ENCODE results near the gene RNF151. TPM values are rescaled to one million over a fixed set of nuclear protein-coding genes. Genes with fewer than 3 reads are reported as not detected.

RNF151 gene
- polyA plus RNA-seq, 2 of the 4 experiments (the other 2 are of a cell fraction) = not detected

DNA sequence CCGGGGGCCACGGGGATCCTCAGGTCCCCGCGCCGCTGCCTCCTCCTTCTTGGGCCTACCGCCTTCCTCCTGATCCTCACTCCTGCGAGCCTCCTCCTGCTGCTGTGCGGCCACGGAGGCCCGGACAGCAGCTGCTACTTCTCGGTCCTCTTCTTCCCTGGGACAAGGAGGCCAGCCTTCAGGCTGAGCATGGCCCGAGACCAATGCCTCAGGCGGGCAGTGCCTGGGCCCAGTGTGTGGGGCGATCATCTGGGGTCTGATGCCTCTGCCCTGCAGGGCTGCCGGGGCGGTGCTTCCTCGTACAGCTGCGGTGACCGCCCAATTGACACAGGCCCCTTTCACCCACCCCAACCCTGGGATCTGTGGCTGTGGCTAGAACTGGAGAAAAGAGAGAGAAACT lies 34.4 kb downstream of the RNF151 start:
- no peaks in the 10 kb centered on the region for H3K9me3 ChIP-seq
- no peak overlapping the region for H3K4me2 ChIP-seq
- FAIRE-seq (no peak), DNase-seq (ENCODE audit: low read depth in 1 of 2, low spot score in 1 of 2) (no peak), ATAC-seq (no peak)
- no peak overlapping the region for H3K4me3 ChIP-seq
- ChIA-PET POLR2A (no interaction called here), CTCF (interaction anchor here (0.9 to 11.3 kb wide), 4 partner anchors 12 to 139 kb away, joined by 3 to 196 read pairs (median 42); partner anchors contain the start of genes GFER, NOXO1 and SYNGR3)
- 96% methylated on average over 18 of the region's 19 CpGs for WGBS (ENCODE audit: missing lambda C conversion rate)
- no peak overlapping the region for H3K27ac ChIP-seq
- TF ChIP-seq, protein P1, sequence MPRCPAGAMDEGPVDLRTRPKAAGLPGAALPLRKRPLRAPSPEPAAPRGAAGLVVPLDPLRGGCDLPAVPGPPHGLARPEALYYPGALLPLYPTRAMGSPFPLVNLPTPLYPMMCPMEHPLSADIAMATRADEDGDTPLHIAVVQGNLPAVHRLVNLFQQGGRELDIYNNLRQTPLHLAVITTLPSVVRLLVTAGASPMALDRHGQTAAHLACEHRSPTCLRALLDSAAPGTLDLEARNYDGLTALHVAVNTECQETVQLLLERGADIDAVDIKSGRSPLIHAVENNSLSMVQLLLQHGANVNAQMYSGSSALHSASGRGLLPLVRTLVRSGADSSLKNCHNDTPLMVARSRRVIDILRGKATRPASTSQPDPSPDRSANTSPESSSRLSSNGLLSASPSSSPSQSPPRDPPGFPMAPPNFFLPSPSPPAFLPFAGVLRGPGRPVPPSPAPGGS (IDR thresholded peaks at IDR 0.05) = no peak
- TF ChIP-seq ATOH8 (CRISPR knock-in tag; IDR thresholded peaks at IDR 0.05; ENCODE audit: low read depth) (no peak), SREBF2 (IDR thresholded peaks at IDR 0.05) (no peak), SMC3 (IDR thresholded peaks at IDR 0.05) (no peak), ZSCAN20 (CRISPR knock-in tag; IDR thresholded peaks at IDR 0.05) (no peak), TFCP2L1 (CRISPR knock-in tag; IDR thresholded peaks at IDR 0.05) (no peak), HOXB5 (CRISPR knock-in tag; IDR thresholded peaks at IDR 0.05) (no peak), FOXS1 (CRISPR knock-in tag; IDR thresholded peaks at IDR 0.05) (no peak), CEBPB (IDR thresholded peaks at IDR 0.05) (no peak), MAZ (IDR thresholded peaks at IDR 0.05; ENCODE audit: borderline replicate concordance, low read depth, low read length) (no peak), FOSB (CRISPR knock-in tag; IDR thresholded peaks at IDR 0.05) (no peak)
- TF ChIP-seq, protein P2, sequence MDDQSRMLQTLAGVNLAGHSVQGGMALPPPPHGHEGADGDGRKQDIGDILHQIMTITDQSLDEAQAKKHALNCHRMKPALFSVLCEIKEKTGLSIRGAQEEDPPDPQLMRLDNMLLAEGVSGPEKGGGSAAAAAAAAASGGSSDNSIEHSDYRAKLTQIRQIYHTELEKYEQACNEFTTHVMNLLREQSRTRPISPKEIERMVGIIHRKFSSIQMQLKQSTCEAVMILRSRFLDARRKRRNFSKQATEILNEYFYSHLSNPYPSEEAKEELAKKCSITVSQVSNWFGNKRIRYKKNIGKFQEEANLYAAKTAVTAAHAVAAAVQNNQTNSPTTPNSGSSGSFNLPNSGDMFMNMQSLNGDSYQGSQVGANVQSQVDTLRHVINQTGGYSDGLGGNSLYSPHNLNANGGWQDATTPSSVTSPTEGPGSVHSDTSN (IDR thresholded peaks at IDR 0.05) = no peak
- peaks cover 53% of the 10 kb centered on the region for H3K4me1 ChIP-seq

GRCh38 chr16:2001456-2002355 lies 35.0 kb downstream of the RNF151 start:
- FAIRE-seq (no peak), ATAC-seq (no peak), DNase-seq (ENCODE audit: low read depth in 1 of 2, low spot score in 1 of 2) (no peak)
- ChIA-PET POLR2A (no interaction called here), CTCF (interaction anchor here (0.9 to 11.3 kb wide), 8 partner anchors 13 to 144 kb away, joined by 3 to 196 read pairs (median 10); partner anchors contain the start of genes GFER, NOXO1, RAB26 and SYNGR3)
- no peak overlapping the region for H3K4me2 ChIP-seq
- no peak overlapping the region for H3K4me3 ChIP-seq
- TF ChIP-seq BHLHE40 (IDR thresholded peaks at IDR 0.05; ENCODE audit: low read depth, low read length) = no peak
- no peak for TF ChIP-seq KDM1A (IDR thresholded peaks at IDR 0.05; ENCODE audit: low read depth)
- TF ChIP-seq, protein P3, sequence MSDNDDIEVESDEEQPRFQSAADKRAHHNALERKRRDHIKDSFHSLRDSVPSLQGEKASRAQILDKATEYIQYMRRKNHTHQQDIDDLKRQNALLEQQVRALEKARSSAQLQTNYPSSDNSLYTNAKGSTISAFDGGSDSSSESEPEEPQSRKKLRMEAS (IDR thresholded peaks at IDR 0.05) = no peak
- no peak for TF ChIP-seq SREBF2 (IDR thresholded peaks at IDR 0.05)
- TF ChIP-seq, protein P2 (IDR thresholded peaks at IDR 0.05) = no peak
- TF ChIP-seq ATOH8 (CRISPR knock-in tag; IDR thresholded peaks at IDR 0.05; ENCODE audit: low read depth) = no peak
- TF ChIP-seq EHF (CRISPR knock-in tag; IDR thresholded peaks at IDR 0.05) = no peak
- no peak for TF ChIP-seq RNF2 (IDR thresholded peaks at IDR 0.05; ENCODE audit: borderline replicate concordance, low read depth)
- TF ChIP-seq NPAS2 (CRISPR knock-in tag; IDR thresholded peaks at IDR 0.05; ENCODE audit: borderline replicate concordance) = no peak
- TF ChIP-seq FOXS1 (CRISPR knock-in tag; IDR thresholded peaks at IDR 0.05) = no peak
- peaks cover 53% of the 10 kb centered on the region for H3K4me1 ChIP-seq
- 92% methylated on average over 25 of the region's 53 CpGs for WGBS (ENCODE audit: missing lambda C conversion rate)
- no peak overlapping the region for H3K27ac ChIP-seq
- H3K9me3 ChIP-seq = no peaks in the 10 kb centered on the region

Measured in A549 (cell line).